VCaP (cell line): ENCODE results near the gene CNTLN.
A peak's percentile ranks its signal among the peaks of the same experiment; 100 is the strongest.

Source experiments
- H3K27ac ChIP-seq: fragments of 450-650 bp; 2 replicates; pipeline ENCODE4 v1.5.1; 2017
- TF ChIP-seq, protein P1 (sequence below): fragments of 450-650 bp; conservative IDR thresholded peaks from 2 replicates; pipeline ENCODE4 v1.5.1; 2017; ENCODE audit warnings: mild to moderate bottlenecking, moderate library complexity

CNTLN gene

GRCh38 chr9:17185481-17186029, 50.7 kb downstream of the CNTLN start:
- TF ChIP-seq, protein P1, sequence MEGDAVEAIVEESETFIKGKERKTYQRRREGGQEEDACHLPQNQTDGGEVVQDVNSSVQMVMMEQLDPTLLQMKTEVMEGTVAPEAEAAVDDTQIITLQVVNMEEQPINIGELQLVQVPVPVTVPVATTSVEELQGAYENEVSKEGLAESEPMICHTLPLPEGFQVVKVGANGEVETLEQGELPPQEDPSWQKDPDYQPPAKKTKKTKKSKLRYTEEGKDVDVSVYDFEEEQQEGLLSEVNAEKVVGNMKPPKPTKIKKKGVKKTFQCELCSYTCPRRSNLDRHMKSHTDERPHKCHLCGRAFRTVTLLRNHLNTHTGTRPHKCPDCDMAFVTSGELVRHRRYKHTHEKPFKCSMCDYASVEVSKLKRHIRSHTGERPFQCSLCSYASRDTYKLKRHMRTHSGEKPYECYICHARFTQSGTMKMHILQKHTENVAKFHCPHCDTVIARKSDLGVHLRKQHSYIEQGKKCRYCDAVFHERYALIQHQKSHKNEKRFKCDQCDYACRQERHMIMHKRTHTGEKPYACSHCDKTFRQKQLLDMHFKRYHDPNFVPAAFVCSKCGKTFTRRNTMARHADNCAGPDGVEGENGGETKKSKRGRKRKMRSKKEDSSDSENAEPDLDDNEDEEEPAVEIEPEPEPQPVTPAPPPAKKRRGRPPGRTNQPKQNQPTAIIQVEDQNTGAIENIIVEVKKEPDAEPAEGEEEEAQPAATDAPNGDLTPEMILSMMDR: no peak

GRCh38 chr9:17191082-17191481, 56.2 kb downstream of the CNTLN start:
- H3K27ac ChIP-seq: peak overlapping the region; percentile 19
- TF ChIP-seq, protein P1: no peak

More at GRCh38 chr9:17185481-17186029, 50.7 kb downstream of the CNTLN start:
- H3K27ac ChIP-seq: no peak overlapping the region

GRCh38 chr9:17204611-17205152, 69.8 kb downstream of the CNTLN start:
- no peak overlapping the region for H3K27ac ChIP-seq
- TF ChIP-seq, protein P1: no peak

GRCh38 chr9:17216011-17216410, 81.2 kb downstream of the CNTLN start:
- no peak overlapping the region; the same call in 1 of the 2 replicates for H3K27ac ChIP-seq
- TF ChIP-seq, protein P1: no peak

DNA sequence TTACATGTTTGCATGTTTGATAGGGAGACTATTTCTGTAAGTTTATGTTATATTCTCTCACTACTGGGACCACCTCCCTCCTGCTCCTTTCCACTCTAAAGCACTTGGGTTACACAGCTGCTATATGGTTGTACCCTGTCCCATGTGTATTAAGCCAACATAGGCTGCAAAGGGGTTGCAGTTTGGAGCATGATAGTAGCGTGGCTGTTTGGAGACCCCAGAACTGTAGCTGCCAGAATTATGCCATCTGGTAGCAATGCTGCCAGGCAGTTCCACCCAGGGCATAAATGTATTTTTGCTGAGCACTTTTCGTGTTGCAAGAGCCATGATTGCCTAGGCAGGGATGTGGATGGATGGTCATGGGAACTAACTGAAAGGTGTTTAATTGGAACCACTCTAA, 81.8 kb downstream of the CNTLN start:
- TF ChIP-seq, protein P1: no peak
- H3K27ac ChIP-seq: no peak overlapping the region

GRCh38 chr9:17217272-17217671, 82.4 kb downstream of the CNTLN start:
- H3K27ac ChIP-seq: no peak overlapping the region
- TF ChIP-seq, protein P1: no peak

GRCh38 chr9:17219261-17219660, 84.4 kb downstream of the CNTLN start:
- TF ChIP-seq, protein P1: peak; percentile 75
- H3K27ac ChIP-seq: no peak overlapping the region
